SK-N-SH treated with all-trans-retinoic acid at 6 μM for 48 hours (cell line): Measurements from ENCODE around the gene BCAS2.

Source experiments
- ARNTL ChIP-seq: fragments of 450-650 bp; formaldehyde crosslinking; IDR thresholded peaks from 2 replicates; pipeline ENCODE4 v1.5.0; 2020; ENCODE audit warnings: low read depth, mild to moderate bottlenecking, moderate library complexity, borderline replicate concordance
- SNAI2 ChIP-seq: fragments of 250-450 bp; sonication (Bioruptor Pico); IDR thresholded peaks from 2 replicates; pipeline ENCODE4 v1.5.0; 2020; ENCODE audit warnings: mild to moderate bottlenecking, moderate library complexity
- ZFP3 ChIP-seq: fragments of 250-450 bp; sonication (Bioruptor Pico); IDR thresholded peaks from 2 replicates; pipeline ENCODE4 v1.5.0; 2020; ENCODE audit warnings: mild to moderate bottlenecking, moderate library complexity
- TF ChIP-seq, protein P1 (sequence below): fragments of 250-450 bp; sonication (Bioruptor Pico); IDR thresholded peaks from 2 replicates; pipeline ENCODE4 v1.8.0; 2020; ENCODE audit warnings: mild to moderate bottlenecking, moderate library complexity, borderline replicate concordance
- TF ChIP-seq, protein P2 (sequence below): fragments of 250-450 bp; sonication (Bioruptor Pico); IDR thresholded peaks from 2 replicates; pipeline ENCODE4 v1.5.0; 2020; ENCODE audit warnings: mild to moderate bottlenecking, moderate library complexity

DNA sequence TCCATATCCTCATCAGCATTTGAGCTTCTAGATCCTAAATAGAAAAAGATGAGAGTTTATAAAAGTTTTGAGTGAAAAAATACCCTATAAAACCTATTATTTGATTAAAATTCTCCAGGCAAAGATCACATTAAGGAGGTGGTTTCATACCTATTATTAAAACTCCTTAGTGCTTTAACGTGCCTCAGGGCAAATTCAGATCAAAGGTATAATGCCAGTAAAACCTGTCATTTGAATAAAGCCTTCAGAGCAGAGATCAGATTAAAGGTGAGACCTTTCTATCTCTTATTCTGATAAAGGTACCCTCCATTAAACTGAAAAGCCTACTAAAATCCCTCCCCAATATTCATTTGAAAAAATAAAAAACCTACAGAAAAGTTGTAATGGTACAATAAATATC lies 36.1 kb downstream of the BCAS2 start:
- TF ChIP-seq, protein P1, sequence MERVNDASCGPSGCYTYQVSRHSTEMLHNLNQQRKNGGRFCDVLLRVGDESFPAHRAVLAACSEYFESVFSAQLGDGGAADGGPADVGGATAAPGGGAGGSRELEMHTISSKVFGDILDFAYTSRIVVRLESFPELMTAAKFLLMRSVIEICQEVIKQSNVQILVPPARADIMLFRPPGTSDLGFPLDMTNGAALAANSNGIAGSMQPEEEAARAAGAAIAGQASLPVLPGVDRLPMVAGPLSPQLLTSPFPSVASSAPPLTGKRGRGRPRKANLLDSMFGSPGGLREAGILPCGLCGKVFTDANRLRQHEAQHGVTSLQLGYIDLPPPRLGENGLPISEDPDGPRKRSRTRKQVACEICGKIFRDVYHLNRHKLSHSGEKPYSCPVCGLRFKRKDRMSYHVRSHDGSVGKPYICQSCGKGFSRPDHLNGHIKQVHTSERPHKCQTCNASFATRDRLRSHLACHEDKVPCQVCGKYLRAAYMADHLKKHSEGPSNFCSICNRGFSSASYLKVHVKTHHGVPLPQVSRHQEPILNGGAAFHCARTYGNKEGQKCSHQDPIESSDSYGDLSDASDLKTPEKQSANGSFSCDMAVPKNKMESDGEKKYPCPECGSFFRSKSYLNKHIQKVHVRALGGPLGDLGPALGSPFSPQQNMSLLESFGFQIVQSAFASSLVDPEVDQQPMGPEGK, result no peak
- TF ChIP-seq ZFP3 (CRISPR knock-in tag), result no peak
- TF ChIP-seq, protein P2, sequence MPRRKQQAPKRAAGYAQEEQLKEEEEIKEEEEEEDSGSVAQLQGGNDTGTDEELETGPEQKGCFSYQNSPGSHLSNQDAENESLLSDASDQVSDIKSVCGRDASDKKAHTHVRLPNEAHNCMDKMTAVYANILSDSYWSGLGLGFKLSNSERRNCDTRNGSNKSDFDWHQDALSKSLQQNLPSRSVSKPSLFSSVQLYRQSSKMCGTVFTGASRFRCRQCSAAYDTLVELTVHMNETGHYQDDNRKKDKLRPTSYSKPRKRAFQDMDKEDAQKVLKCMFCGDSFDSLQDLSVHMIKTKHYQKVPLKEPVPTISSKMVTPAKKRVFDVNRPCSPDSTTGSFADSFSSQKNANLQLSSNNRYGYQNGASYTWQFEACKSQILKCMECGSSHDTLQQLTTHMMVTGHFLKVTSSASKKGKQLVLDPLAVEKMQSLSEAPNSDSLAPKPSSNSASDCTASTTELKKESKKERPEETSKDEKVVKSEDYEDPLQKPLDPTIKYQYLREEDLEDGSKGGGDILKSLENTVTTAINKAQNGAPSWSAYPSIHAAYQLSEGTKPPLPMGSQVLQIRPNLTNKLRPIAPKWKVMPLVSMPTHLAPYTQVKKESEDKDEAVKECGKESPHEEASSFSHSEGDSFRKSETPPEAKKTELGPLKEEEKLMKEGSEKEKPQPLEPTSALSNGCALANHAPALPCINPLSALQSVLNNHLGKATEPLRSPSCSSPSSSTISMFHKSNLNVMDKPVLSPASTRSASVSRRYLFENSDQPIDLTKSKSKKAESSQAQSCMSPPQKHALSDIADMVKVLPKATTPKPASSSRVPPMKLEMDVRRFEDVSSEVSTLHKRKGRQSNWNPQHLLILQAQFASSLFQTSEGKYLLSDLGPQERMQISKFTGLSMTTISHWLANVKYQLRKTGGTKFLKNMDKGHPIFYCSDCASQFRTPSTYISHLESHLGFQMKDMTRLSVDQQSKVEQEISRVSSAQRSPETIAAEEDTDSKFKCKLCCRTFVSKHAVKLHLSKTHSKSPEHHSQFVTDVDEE (CRISPR knock-in tag), result no peak
- no peak for TF ChIP-seq SNAI2 (CRISPR knock-in tag)
- no peak for TF ChIP-seq ARNTL
